Activated CD4-positive, alpha-beta T cell treated with anti-CD3 and anti-CD28 coated beads for 24 hours (primary cell): ENCODE measurements around the gene PKIB.
"Not testable (repeated sequence)": the region's sequence is repeated elsewhere in the genome, so short reads cannot be mapped to it uniquely, and the experiment has no call there.

ENCODE experiments used
- DNase-seq, 2 donors: peaks; one replicate each; pipeline ENCODE4 v3.0.0-alpha.2; 2020; ENCODE audit warnings: low read depth in 2 of 2

Gene PKIB

DNA sequence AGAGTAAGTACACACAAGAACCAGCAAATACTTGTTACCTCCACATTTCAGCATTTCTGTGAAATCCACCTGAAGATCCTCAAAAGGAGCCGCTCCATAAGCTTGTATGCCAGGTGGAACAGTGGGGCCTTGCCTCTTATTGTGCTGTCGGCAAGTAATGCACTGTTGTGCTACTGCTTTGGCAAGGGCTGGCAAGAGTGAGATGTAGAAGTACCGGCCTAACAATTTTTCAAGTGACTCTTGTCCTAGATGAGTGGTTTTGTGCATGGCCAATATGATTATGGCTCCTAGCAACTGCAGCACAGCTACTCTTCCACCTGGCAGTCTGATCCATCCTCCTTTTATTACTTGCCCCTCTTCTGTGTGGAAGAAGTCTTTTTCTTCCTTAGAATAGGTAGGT lies 134.7 kb downstream of the PKIB start:
- DNase-seq = not testable (repeated sequence)

- no peak for DNase-seq
Observed at GRCh38 chr6:122746688-122747087, 136.5 kb downstream of the PKIB start.

DNA sequence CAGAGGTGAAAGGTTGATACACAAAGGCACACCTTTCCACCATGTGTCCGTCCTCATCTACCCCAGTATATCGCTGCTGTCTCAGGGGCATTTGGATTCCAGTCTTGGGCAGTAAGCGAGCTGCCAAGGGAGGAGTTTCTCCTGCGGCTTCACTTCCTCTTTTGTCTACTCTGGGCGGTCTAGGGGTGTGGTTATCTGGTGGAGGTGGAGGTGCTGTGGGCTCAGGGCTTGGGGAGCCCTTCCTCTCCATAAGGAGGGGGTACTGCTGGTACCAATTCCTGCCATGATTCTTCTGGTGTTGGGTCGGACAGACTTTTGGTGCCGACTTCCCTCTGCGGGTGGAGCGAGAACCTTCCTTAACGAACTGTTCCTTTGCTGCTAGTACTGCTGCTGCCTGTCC lies 137.4 kb downstream of the PKIB start:
- DNase-seq = no peak

DNA sequence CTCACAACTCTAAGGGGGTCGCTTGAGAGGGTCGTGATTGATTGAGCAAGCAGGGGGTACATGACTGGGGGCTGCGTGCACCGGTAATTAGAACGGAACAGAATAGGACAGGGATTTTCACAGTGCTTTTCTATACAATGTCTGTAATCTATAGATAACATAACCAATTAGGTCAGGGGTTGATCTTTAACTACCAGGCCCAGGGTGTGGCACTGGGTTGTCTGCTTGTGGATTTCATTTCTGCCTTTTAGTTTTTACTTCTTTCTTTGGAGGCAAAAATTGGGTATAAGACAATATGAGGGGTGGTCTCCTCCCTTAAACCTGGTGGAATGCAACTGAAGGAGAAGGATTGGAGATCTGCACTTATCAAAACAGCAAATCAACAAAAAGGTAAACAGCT lies 138.7 kb downstream of the PKIB start:
- DNase-seq = not testable (repeated sequence)

DNA sequence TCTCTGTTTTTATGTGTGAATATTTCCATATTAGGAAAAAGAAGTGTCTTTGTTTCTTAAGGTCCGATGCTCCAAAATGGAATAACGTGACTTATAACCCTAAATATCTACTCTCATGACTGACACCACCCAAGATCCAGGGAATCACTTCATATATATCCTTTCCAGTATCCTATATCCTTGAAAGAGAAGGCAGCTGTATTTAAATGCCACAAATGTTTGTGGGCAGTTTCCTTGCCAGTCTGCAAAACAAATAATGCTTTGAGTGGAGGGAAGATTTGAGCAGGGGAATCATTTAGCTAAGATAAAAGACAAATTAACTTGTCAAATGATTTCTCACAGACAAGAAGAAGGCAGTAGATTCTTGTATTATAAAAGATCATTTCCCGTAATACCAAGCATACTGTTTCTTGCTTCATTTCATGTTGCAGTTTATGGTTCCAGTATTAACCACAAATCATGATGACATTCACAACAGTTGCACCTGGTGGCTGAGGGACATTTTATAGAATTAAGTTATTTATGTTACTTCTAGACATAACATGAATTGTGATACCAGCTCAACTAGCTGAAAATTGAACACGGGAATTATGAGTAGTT lies 139.3 kb downstream of the PKIB start:
- DNase-seq = no peak

DNA sequence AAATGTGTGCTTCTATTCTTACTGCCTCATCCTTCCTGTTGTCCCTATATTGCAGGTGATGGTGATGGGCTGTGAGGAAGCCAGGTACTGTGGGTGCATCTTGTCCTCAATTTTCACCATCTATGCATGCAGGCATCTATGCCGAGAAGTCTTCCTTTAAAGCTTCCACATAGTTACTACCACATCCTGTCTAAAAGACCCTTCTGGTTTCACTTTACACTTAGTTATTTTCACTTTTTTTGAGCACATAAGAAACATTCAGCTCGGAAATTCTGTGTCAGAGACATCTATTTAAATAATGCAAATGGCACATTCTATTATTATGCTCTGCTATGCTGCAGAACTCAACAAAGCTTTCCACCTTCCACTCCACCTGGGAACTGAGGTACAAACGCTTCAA lies 141.1 kb downstream of the PKIB start:
- no peak for DNase-seq

GRCh38 chr6:122752459-122752858 lies 142.3 kb downstream of the PKIB start:
- DNase-seq = no peak

- no peak for DNase-seq
Observed at GRCh38 chr6:122753000-122753687, 142.9 kb downstream of the PKIB start.

GRCh38 chr6:122753688-122754056 lies 143.5 kb downstream of the PKIB start:
- DNase-seq = no peak

DNA sequence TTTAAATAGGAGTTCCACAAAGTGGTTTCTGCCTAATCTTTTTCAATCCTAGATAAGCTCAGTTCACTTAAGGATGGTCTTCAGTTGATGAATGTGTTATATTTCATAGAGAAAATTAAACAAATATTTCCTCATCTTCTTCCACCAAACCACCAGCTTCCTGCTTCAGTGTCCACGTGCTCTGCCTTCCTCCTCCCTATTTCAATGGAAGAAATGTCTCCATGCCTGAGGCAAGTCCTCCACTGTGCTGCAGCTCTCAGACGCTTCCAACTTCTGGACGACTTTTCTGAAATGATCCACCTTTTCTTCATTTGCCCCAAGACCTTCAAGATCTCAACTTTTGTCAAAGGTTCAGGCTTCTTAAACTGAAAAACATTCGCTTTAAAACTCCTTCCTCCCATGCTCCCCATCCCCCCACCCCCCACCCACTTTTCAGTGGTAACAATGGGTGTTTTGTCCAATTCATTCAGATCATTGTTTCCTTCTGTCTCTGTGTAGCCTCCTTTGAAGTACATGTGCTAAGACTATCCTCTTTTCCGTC lies 144.1 kb downstream of the PKIB start:
- DNase-seq = no peak

DNA sequence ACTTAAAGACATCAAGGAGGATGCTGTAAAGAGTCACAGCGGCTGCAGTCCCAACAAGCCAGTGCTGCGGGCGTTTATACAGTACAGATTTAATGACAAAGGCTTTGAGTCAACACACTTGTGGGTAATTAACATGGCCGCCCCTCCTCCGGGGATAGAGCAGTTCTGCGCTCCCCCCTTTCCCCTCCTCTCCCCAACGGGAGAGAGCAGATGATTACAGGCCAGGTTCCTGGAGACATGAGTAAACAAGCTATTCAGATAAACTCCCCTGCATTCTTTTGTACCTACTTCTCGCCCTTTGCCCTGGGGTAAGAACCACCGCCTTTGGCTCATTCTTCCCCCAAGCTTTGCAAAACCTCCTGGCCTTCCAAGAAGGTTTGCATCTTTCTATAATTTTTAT lies 145.7 kb downstream of the PKIB start:
- DNase-seq = no peak

DNA sequence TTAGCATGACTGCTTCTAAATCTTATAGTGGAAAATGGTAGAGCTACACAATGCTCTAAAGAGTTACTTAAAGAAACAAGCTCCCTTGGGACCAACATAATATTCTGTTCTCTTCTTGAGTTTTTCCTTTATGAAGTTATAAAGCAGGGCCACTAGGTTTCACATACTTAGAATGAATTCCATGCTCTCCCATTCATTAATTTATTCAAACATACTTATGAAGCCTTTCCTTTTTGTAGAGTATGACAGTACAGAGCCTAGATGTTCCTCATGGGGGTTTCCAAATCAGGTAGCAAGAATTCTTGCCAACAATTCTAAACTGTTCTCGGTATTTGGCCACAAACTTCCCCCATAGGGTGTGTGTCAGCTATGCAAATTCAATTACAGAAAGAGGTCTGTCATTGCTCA lies 148.7 kb downstream of the PKIB start:
- no peak for DNase-seq

DNA sequence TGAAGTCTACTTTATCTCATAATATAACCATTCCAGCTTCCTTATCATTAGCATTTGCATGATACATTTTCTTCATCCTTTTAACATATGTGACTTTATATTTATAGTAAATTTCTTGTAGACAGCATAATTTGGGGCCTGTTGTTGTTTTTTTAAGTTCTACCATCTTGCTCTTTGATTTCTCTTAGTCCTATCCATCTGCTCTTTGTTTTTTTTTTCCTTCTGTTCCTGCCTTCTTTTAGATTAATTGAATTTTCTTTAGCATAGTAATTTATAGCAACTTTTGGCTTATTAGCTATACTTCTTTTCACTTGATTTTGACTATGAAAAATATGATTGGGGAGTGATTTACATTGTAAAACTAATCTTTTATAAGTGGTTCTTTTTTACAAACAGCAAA lies 150.1 kb downstream of the PKIB start:
- DNase-seq = no peak

- no peak for DNase-seq
Observed at GRCh38 chr6:122766256-122766655, 156.1 kb downstream of the PKIB start.

DNA sequence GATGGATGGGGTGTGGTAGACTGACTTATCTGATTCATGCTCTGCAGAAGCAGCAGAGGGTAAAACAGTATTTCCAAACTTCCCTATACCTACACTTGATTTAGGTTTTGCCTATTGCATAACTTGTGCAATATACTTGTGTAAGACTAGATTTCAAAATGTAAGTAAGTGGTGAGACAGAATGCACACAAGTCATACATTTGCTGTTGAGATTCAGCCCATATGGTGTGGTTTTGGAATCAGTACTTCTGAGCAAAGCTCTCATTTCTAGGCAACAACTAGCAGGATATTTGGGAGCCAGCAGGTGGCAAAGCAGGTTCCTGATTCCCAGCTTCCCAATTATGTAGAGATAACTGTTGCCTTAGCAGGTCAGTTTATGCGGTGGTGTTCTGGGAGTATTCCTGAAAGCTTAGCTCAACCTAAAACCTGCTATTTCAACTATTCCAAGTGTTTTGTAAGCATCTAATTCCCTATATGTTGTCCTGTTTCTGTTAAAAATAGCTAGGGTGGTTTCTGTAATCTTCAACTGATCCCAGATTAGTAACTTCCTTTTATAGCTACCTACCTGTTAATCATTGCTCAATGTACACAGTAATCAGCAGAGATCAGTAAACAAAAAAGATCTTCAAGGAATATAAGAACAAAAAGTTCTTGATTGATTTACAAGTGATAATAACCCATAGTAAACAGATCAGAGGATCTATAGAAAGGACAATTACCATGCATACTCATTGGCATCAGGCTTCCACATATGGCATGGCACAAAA lies 160.8 kb downstream of the PKIB start:
- no peak for DNase-seq

DNA sequence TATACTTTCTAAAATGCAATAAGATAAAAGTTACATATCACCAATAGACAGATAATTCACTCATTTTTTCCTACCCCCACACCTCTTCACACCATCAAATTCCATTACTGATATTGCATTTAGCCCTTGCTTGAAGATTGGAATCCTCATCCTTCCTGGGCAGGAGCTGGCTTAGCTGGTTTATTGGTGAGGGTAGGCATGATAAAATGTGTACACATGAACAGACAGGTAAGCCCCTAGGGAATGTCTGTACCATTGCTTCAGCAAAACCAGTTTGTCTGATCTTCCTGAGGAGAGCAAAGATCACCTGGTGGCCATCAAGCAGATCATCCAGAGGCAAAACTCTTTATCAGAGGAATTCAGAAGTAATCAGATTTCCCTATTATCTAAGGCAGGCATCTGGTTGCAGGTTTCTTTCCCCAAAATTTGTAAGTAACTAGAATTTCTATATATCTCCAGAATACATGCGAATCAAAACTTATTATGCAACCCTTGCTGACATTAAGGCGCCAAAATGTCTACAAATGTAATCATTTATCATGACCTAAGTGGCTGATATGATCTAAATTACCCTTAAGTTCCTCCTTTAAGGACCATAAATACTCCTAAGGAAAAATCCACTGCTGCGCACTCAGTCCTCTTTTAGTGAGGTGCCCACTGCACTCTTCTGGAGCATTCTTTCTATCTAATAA lies 162.7 kb downstream of the PKIB start:
- DNase-seq = no peak
